Measurements from ENCODE around the gene SPG11. TPM values are rescaled to one million over a fixed set of nuclear protein-coding genes. Genes with fewer than 3 reads are reported as not detected.

Gene SPG11
- total and polyA plus RNA-seq, 4 donors: 17.3 to 65.3 (median 31.3) TPM

GRCh38 chr15:44529864-44530604 lies 133.4 kb downstream of the SPG11 start:
- WGBS: 86% methylated on average over 10 of the region's 10 CpGs
- no peak for DNase-seq (ENCODE audit: low spot score)
- Histone ChIP-seq H3K27me3 (ENCODE audit: control insufficient read depth in 4 of 4, insufficient read depth in 4 of 4, low read length in 3 of 4) (no peaks in the 10 kb centered on the region), H3K4me1 (ENCODE audit: control insufficient read depth in 4 of 4, insufficient read depth in 4 of 4, low read length in 3 of 4) (no peaks in the 10 kb centered on the region), H3K9ac (ENCODE audit: low read depth in 1 of 2, low read length in 2 of 2) (no peak overlapping the region), H3K9me3 (ENCODE audit: control insufficient read depth in 4 of 4, low read length in 3 of 4) (no peaks in the 10 kb centered on the region), H3K36me3 (ENCODE audit: control insufficient read depth in 4 of 4, insufficient read depth in 3 of 4, low read depth in 1 of 4, low read length in 3 of 4) (peaks cover 2 to 12% (median 4%) of the 10 kb centered on the region in 4 donors), H3K27ac (ENCODE audit: low read depth in 1 of 2, low read length in 2 of 2) (no peak overlapping the region), H3K4me3 (ENCODE audit: low read depth in 1 of 3, low read length in 3 of 3) (no peak overlapping the region)
- no peak for TF ChIP-seq HNF4A (conservative IDR thresholded peaks at IDR 0.05)
- TF ChIP-seq EGR1 (IDR thresholded peaks at IDR 0.05; ENCODE audit: low read depth in 2 of 2): no peak
- TF ChIP-seq GABPA (IDR thresholded peaks at IDR 0.05 in 1 of 2, conservative IDR thresholded peaks at IDR 0.05 in 1 of 2): no peak

GRCh38 chr15:44527241-44527640 lies 136.2 kb downstream of the SPG11 start:
- Histone ChIP-seq H3K9me3 (ENCODE audit: control insufficient read depth in 4 of 4, low read length in 3 of 4) (no peaks in the 10 kb centered on the region), H3K27ac (ENCODE audit: low read depth in 1 of 2, low read length in 2 of 2) (no peak overlapping the region), H3K36me3 (ENCODE audit: control insufficient read depth in 4 of 4, insufficient read depth in 3 of 4, low read depth in 1 of 4, low read length in 3 of 4) (peaks cover 0 to 22% (median 14%) of the 10 kb centered on the region in 4 donors), H3K4me3 (ENCODE audit: low read depth in 1 of 3, low read length in 3 of 3) (no peak overlapping the region), H3K27me3 (ENCODE audit: control insufficient read depth in 4 of 4, insufficient read depth in 4 of 4, low read length in 3 of 4) (no peaks in the 10 kb centered on the region), H3K4me1 (ENCODE audit: control insufficient read depth in 4 of 4, insufficient read depth in 4 of 4, low read length in 3 of 4) (no peaks in the 10 kb centered on the region), H3K9ac (ENCODE audit: low read depth in 1 of 2, low read length in 2 of 2) (no peak overlapping the region)
- TF ChIP-seq TAF1 (conservative IDR thresholded peaks at IDR 0.05): no peak
- TF ChIP-seq HNF4G (IDR thresholded peaks at IDR 0.05): no peak
- TF ChIP-seq CTCF (IDR thresholded peaks at IDR 0.05; ENCODE audit: low read depth, low read length, missing input control): no peak
- no peak for TF ChIP-seq RAD21 (IDR thresholded peaks at IDR 0.05)
- TF ChIP-seq EGR1 (IDR thresholded peaks at IDR 0.05; ENCODE audit: low read depth in 2 of 2): no peak
- no peak for TF ChIP-seq FOXA1 (IDR thresholded peaks at IDR 0.05)
- no peak for TF ChIP-seq MAX (IDR thresholded peaks at IDR 0.05)
- TF ChIP-seq SP1 (IDR thresholded peaks at IDR 0.05): no peak
- no peak for TF ChIP-seq RXRA (IDR thresholded peaks at IDR 0.05)
- TF ChIP-seq GABPA (IDR thresholded peaks at IDR 0.05 in 1 of 2, conservative IDR thresholded peaks at IDR 0.05 in 1 of 2): no peak
- no peak for TF ChIP-seq HNF4A (conservative IDR thresholded peaks at IDR 0.05)
- TF ChIP-seq ZBTB33 (IDR thresholded peaks at IDR 0.05): no peak
- no peak for TF ChIP-seq YY1 (IDR thresholded peaks at IDR 0.05)
- TF ChIP-seq REST (IDR thresholded peaks at IDR 0.05): no peak
- TF ChIP-seq FOXA2 (IDR thresholded peaks at IDR 0.05): no peak
- no peak for TF ChIP-seq NR2F2 (IDR thresholded peaks at IDR 0.05)
- no peak for TF ChIP-seq ATF3 (IDR thresholded peaks at IDR 0.05)
- TF ChIP-seq JUND (IDR thresholded peaks at IDR 0.05): no peak
- DNase-seq (ENCODE audit: low spot score): no peak
- WGBS: 92% methylated on average over 2 of the region's 2 CpGs
